NCI-H82 (cell line): ENCODE results near the gene AKR1D1.
"Not testable (repeated sequence)": the region's sequence is repeated elsewhere in the genome, so short reads cannot be mapped to it uniquely, and the experiment has no call there.

Experiments
- DNase-seq: peaks from one replicate; lab custom pipeline; 2025; lab: John Stamatoyannopoulos, UW

AKR1D1 gene

DNA sequence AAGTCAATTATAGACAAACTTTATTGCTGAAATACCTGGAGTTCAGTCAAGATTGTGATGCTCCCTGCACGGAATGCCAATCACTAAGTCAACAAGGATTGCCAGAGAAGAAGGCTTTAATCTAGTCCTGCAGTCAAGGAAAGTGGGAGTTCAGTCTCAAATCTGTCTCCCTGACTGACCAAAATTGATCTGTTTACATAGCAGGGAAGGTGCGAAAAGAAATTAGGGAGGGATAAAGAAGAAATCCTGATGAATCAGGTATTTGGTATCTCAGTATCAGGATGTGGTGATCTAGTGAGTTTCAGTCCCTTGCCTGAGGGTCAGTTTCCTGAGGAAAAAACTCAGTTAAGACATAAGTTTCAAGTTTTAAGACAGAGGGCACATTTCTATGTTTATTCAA is 2.1 kb upstream of the AKR1D1 start:
- DNase-seq: no peak

DNA sequence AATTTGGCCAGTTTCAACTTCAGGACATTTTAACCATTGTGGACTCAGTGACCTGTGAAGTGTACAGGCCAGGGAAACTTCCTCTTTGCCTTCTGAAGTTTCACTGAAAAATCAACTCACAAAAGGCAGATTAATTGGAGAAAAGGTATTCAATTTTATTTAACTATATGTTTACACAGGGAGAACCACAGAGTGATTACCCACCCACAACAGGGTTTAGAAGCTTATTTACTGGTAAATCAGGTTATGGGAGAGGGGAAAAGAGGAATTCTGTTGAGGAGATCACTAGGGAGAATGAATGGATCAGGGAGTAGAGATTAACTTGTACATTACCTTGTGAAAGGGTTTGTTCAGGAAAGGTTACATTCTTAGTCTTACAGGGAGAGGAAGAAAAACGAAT is 1.7 kb upstream of the AKR1D1 start:
- DNase-seq: no peak

DNA sequence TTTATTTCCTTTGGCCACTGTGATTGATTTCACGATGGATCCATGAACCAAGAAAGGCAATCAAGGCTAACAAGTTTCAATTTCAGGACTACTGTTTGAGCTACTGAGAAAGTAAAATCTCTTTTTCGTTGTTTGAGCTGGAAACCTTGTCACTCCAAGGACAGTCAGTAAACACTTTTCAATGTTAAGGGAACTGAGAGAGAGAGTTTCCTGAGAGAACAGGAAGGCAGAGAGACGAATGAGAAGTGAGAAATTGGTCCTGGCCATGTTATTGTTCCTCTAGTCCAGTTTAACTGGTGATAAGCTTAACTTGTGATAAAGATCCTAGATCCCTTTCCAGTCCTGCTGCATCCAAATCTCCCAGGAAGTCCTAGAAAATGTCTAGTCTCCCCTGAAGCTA is 909 bp upstream of the AKR1D1 start:
- no peak for DNase-seq

- not testable (repeated sequence) for DNase-seq
These were observed 473 bp upstream of the AKR1D1 start for GRCh38 chr7:138075786-138076185.

DNA sequence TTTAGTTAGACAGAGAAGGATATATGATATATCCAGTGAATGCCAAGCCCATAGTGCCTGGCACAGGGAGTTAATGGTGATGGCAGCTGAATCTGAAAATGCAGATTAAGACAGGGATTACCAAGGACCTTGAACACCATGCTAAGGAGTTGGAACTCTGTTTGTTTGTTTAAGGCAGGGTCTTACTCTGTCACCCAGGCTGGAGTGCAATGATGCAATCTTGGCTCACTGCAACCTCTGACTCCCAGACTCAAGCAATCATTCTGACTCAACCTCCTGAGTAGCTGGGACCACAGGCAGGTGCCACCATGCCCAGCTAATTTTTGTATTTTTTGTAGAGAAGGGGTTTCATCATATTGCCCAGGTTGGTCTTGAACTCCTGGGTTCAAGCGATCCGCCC is 1.6 kb downstream of the AKR1D1 start:
- no peak for DNase-seq

- no peak for DNase-seq
These were observed 2.9 kb downstream of the AKR1D1 start for GRCh38 chr7:138079137-138079536.

GRCh38 chr7:138081868-138082267 is 5.6 kb downstream of the AKR1D1 start:
- DNase-seq: no peak

DNA sequence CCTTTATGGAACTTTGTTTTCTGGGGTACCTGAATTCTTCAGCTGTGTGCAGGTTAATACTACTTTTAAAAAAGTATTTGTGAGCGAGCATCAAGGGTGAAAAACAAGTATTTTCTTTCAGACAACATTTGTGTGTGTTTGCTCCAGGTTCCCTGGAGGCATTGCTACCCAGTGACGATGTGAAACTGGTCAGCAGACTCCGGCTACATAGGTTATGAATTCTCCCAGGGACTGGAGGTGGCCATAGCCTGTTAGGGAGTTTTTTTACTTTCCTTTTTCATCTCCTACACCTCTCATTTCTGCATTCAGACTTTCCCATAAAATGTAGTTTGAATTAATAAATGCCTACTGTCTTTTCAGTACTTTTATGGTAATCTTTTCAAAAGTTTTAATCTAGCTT is 7.6 kb downstream of the AKR1D1 start:
- no peak for DNase-seq

- no peak for DNase-seq
These were observed 10.5 kb downstream of the AKR1D1 start for GRCh38 chr7:138086563-138087270.

GRCh38 chr7:138089080-138089901 is 13.0 kb downstream of the AKR1D1 start:
- no peak for DNase-seq

DNA sequence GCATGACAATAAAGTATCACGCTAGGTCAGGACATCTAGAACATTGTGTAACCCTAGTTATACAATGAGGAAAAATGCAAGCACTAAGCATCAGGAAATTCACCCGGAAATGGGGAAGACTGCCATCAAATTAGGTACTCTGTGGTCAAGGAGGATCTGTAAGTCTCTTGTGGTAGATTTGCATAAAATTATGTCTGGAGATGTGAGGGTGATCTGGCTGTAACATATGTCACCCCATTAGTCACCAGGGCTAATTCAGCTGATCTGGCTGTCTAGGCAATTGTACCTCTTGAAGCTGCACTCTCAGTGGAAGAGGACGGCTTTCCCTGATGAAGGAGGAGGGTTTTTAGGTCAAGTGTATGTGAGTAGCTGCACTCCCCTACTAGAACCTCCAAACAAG is 14.8 kb downstream of the AKR1D1 start:
- peak; percentile 39 for DNase-seq

GRCh38 chr7:138091840-138092239 is 15.6 kb downstream of the AKR1D1 start:
- not testable (repeated sequence) for DNase-seq

DNA sequence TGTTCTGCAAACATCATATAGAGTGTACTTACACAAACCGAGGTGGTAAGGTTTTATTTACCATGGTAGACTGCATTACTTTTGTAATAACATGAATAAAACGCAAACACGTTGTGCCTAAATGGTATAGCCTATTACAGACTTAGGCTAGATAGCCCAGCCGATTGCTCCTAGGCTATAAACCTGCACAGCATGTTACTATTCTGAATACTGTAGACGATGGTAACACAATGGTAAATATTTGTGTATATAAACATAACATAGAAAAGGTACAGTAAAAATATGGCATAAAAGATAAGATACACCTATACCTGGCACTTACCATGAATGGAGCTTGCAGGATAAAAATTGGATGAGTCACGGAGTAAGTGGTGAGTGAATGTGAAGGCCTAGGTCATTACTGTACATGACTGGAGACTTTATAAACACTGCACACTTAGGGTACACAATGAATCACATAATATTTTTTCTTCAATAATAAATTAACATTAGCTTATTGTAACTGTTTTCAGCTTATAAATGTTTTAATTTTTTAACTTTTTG is 16.3 kb downstream of the AKR1D1 start:
- no peak for DNase-seq

GRCh38 chr7:138095972-138096935 is 20.0 kb downstream of the AKR1D1 start:
- peak; percentile 28 for DNase-seq

DNA sequence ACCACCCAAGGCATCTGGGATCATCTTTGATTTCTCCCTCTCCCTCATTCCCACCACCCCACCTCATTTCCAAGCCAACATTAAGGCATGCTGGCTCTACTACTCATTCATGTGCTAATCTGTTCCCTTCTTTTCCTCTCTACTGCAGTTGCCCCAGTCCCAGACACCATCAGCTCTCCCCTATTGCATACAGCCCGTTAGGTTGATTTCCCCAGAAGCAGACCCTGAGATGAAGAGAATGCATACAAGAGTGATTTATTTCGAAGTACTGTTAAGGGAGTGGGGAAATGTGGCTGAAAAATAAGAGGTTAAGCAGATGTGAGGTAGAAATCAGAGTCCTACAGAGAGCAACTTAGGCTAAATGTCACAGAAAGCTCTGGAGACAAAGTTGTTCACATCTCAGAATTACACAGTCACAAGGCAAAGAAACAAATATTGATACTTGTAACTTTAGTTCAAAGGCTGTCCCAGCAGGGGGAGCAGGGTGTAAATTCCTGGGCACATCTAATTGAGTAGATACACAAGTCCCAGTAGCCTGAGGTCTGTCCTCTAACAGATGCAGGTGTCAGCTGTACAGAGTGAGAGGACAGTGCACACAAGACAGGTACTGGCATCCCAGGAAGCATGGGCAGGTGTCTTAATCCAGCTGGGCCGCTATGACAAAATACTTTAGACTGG is 20.9 kb downstream of the AKR1D1 start:
- peak; percentile 48 for DNase-seq

GRCh38 chr7:138099813-138100212 is 23.6 kb downstream of the AKR1D1 start:
- DNase-seq: no peak

DNA sequence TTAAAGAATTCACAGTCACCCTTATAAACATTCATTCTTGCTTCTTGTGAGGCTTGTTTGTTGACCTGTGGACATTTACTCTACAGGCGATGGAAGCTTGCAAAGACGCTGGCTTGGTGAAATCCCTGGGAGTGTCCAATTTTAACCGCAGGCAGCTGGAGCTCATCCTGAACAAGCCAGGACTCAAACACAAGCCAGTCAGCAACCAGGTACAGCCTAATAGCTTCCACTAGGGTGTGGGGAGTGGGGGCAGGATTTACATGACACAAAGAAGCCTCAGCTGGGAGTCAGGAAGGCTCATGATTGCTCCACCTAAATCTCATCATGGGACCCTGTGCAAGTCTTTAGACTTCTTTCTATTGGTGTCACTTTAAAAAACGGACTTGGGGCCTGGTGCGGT is 29.0 kb downstream of the AKR1D1 start:
- DNase-seq: no peak

GRCh38 chr7:138115047-138115446 is 38.8 kb downstream of the AKR1D1 start:
- no peak for DNase-seq

GRCh38 chr7:138116141-138116540 is 39.9 kb downstream of the AKR1D1 start:
- DNase-seq: no peak

GRCh38 chr7:138116892-138117291 is 40.6 kb downstream of the AKR1D1 start:
- no peak for DNase-seq

- no peak for DNase-seq
These were observed 44.0 kb downstream of the AKR1D1 start for GRCh38 chr7:138120140-138120827.
